Effector memory CD8-positive, alpha-beta T cell (primary cell): Measurements from ENCODE around the gene IGF2.

Source experiments
- ATAC-seq: fragments of 150-1000 bp; cut with Tn5 transposase; replicated peaks from 2 replicates; pipeline ENCODE4 v1.10.0; 2021; ENCODE audit warnings: mild to moderate bottlenecking, moderate library complexity
- DNase-seq, 3 experiments: peaks; one replicate each; pipeline ENCODE4 v3.0.0; 2021
- H3K27ac Mint-ChIP-seq, 2 donors: one replicate each; pipeline ENCODE4 v1.8.0; 2022; ENCODE audit warnings: mild to moderate bottlenecking in 2 of 2, mixed read lengths in 2 of 2, moderate library complexity in 2 of 2
- H3K27me3 Mint-ChIP-seq, 2 donors: one replicate each; pipeline ENCODE4 v1.8.0; 2022; ENCODE audit warnings: mixed read lengths in 2 of 2
- H3K36me3 Mint-ChIP-seq: one replicate; pipeline ENCODE4 v1.8.0; 2022; ENCODE audit warnings: mild to moderate bottlenecking, moderate library complexity, mixed read lengths; ENCODE audit not compliant: insufficient read depth
- H3K4me1 Mint-ChIP-seq, 2 donors: one replicate each; pipeline ENCODE4 v1.8.0; 2022; ENCODE audit warnings: low read depth in 2 of 2, mixed read lengths in 2 of 2
- H3K4me3 Mint-ChIP-seq, 2 donors: one replicate each; pipeline ENCODE4 v1.8.0; 2022; ENCODE audit warnings: mild to moderate bottlenecking in 2 of 2, mixed read lengths in 2 of 2, moderate library complexity in 2 of 2
- H3K9me3 Mint-ChIP-seq, 2 donors: one replicate each; pipeline ENCODE4 v1.8.0; 2022; ENCODE audit warnings: mixed read lengths in 2 of 2

Gene IGF2

DNA sequence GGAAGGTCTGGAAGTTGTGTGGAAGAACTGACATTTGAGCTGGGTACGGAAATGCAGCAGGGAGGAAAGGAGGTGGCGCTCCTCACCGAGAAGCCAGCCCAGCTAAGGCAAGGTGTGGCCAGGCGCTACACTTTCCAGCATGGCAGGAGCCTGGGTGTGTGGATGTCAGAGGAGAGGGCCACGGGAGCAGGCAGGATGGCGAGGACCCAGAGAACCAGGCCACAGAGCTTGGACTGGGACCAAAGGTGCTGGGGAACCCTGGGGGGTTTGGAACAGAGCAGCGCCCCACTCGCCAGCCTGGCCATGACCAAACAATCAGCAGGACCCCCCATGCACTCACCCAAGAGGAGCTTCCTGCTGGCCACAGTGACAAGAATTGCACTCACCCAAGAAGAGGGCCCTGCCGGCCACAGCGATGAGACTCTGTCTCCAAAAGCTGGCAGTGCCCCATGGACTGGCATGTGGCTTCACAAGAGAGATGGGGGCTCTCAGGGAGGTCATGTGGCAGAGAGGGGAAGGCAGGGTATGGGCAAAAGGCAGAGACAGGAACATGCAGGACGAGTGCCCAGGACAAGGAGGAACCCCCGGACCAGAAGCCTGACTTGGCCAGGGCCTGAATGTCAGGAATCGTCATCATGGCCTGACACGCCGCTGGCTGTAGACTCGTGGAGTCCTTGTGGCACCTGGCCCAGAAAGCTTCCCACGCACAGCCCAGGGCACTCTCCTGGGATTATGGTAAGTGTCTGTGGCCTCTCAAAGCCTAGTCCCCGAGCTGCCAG is 45.4 kb downstream of the IGF2 start:
- H3K27me3 Mint-ChIP-seq = peaks cover 30 to 61% of the 10 kb centered on the region in 2 donors
- no peak overlapping the region for H3K27ac Mint-ChIP-seq
- DNase-seq (no peak), ATAC-seq (no peak)
- peaks cover 3% of the 10 kb centered on the region for H3K36me3 Mint-ChIP-seq
- H3K9me3 Mint-ChIP-seq = peaks cover 0 to 2% of the 10 kb centered on the region in 2 donors
- H3K4me3 Mint-ChIP-seq = no peak overlapping the region
- peaks cover 5 to 9% of the 10 kb centered on the region in 2 donors for H3K4me1 Mint-ChIP-seq

DNA sequence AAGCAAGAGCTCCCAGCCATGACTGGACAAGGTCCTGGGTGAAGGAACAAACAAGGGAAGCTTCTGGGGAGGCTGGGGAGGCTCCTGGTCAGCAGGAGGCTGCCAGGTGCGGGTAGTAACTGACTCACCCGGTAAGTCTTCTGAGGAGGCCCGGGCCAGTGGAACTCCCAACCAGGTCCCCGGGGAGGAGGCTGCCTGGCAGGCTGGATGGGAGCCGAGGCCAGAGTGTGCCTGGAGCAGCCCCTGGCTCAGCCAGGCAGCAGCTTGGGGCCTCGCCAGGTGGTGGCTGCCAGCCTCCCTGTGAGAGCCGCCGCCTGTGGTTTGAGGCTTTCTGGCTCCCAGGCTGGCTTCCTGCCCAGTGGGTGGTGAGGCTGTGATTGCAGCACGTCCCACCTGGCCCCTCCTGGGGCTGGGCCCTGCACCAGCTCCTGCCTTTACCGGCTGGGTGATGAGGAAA is 46.2 kb downstream of the IGF2 start:
- DNase-seq (peak; percentile 40 to 63 (median 57)), ATAC-seq (peak; percentile 92)
- Mint-ChIP-seq H3K9me3 (peaks cover 0 to 2% of the 10 kb centered on the region in 2 donors), H3K27me3 (peaks cover 36 to 59% of the 10 kb centered on the region in 2 donors), H3K27ac (no peak overlapping the region), H3K4me3 (no peak overlapping the region), H3K36me3 (peaks cover 3% of the 10 kb centered on the region), H3K4me1 (peaks cover 5 to 9% of the 10 kb centered on the region in 2 donors)

DNA sequence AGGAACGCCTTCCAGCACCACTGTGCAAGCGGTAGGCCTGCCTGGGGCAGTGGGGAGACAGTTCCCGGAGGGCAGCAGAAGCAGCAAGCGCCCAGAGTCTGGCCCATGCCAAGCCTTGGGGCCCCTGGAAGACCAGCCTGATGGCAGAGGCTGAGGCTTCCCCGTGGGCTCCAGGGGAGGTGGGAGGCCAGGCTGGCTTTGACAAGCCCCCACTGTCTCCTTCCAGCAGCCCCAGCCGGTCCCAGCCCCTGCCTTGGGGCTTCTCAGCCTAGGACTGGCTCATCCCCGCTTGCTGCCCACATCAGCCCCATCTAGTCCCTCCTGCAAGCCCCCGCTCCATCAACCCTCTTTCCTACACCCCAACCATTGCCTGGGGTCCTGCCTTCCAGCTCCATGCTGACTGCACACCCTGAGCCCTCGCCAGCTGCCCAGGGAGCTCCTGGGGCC is 46.7 kb downstream of the IGF2 start:
- Mint-ChIP-seq H3K27me3 (peaks cover 36 to 59% of the 10 kb centered on the region in 2 donors), H3K9me3 (peaks cover 0 to 2% of the 10 kb centered on the region in 2 donors), H3K36me3 (peaks cover 3% of the 10 kb centered on the region), H3K4me1 (peaks cover 5 to 9% of the 10 kb centered on the region in 2 donors), H3K4me3 (no peak overlapping the region), H3K27ac (no peak overlapping the region)
- DNase-seq (no peak), ATAC-seq (no peak)

DNA sequence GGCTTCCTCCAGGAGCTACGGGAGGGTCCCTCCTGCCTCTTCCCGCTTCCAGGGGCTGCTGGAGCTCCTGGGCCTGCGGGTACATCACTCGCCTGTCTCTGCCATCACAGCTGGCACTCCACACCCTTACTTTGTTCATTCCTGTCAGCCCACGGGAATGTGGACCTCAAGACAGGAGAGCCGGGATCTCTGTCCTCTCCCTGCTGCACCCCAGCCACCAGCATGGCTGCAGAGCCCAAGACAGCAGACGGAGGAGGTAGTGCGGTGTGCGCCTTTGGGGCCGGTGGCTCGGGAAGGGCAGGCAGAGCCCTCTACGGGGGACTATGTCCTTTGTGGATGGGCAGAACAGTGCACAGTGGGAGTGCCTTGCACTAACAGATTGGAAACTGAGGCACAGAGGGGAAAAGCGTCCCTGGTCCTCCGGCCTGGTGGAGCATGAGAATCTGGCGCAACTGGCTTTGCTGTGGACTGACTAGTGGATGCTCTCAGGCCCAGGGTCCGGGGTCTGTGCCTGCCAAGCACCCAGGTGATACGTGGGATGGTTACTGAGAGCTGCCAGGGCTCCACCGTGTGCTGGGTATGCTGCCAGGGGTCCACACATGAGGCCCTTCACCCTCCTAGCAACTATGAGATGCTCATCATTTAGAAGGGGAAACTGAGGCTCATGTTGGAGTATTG is 47.3 kb downstream of the IGF2 start:
- Mint-ChIP-seq H3K27ac (no peak overlapping the region), H3K9me3 (peaks cover 0 to 2% of the 10 kb centered on the region in 2 donors), H3K4me1 (peaks cover 5 to 9% of the 10 kb centered on the region in 2 donors), H3K36me3 (peaks cover 3% of the 10 kb centered on the region), H3K27me3 (peaks cover 36 to 59% of the 10 kb centered on the region in 2 donors), H3K4me3 (no peak overlapping the region)
- DNase-seq (no peak), ATAC-seq (no peak)

DNA sequence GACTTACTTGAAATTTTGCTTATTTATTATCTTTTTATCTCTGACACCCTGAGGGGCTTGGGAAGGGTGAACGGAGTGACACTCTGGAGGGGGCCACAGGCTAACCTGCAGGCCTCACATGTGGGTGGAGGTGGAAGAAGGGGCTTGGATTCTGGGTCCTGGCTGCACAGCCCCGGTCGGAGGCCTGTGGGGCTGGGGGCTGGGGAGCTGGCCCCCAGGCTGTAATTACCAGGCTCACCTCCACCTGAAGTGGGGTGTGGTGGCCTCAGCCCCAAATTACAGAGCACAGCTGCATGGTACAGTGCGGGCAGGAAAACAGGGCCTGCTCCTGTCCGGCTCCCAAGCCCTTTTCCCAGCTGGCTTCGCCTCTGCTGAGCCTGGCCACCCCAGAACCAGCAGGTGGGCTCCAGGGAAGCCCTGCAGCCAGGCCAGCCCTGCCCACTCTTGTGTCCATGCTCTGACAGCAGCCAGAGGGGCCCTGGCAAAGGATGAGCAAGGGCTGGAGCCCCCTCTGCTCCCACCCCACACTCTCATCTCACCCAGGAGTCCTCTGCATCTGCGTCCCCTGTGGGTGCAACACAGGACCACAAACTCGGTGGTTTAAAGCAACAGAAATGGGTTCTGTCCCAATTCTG is 48.0 kb downstream of the IGF2 start:
- ATAC-seq = no peak
- Mint-ChIP-seq H3K4me1 (peaks cover 5 to 9% of the 10 kb centered on the region in 2 donors), H3K27me3 (peaks cover 36 to 61% of the 10 kb centered on the region in 2 donors), H3K36me3 (peaks cover 3% of the 10 kb centered on the region), H3K4me3 (no peak overlapping the region), H3K9me3 (peaks cover 0 to 2% of the 10 kb centered on the region in 2 donors), H3K27ac (no peak overlapping the region)
- DNase-seq = no peak

DNA sequence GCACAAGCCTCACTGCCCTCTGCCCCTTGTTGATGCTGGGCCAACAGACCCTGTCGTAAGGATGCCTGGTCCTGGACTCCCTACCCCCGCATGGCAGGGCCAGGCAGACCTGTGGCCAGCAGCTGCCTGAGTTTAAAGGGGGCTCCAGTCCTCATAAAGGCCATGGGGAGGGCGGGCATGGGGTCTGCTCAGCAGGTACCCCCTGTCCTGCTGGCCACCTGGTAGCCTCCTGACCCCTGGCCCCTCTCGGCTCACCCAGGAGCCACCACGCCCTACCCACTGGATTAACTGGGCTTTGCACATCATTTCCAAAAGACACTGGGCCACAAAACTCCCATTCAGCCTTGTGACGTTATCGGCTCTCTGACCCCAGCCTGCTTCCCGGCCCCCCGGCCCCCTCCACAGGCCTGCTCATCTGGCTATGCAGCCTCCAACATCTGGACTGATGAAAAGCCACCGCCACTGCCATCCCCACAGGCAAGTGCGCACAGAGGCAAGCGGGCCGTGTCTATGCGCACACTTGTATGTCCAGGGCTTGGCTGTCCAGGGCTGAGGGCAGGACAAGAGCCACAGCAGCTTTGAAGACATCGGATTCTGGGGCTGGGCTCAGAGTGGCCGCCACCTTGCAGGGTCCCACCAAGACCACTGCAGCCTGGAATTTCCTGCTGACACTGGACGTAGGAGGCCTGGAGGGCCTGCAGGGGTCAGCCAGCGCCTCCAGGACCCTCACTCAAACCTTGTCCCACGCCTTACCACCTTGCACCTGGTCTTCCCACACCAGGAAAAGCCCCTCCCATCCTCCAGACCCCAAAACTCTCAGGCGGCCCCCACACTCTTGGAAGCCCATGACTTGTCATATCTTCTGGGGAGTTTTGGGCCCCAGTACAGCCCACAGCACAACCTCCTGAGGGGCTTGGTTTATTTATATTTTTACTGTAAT is 48.7 kb downstream of the IGF2 start:
- Mint-ChIP-seq H3K27me3 (peaks cover 44 to 63% of the 10 kb centered on the region in 2 donors), H3K4me1 (peaks cover 5 to 9% of the 10 kb centered on the region in 2 donors), H3K4me3 (no peak overlapping the region), H3K36me3 (peaks cover 3% of the 10 kb centered on the region), H3K9me3 (peaks cover 0 to 2% of the 10 kb centered on the region in 2 donors), H3K27ac (no peak overlapping the region)
- DNase-seq = no peak
- ATAC-seq = no peak

GRCh38 chr11:2089536-2090165 is 49.5 kb downstream of the IGF2 start:
- H3K9me3 Mint-ChIP-seq = peaks cover 0 to 2% of the 10 kb centered on the region in 2 donors
- H3K36me3 Mint-ChIP-seq = peaks cover 3% of the 10 kb centered on the region
- peaks cover 52 to 67% of the 10 kb centered on the region in 2 donors for H3K27me3 Mint-ChIP-seq
- H3K27ac Mint-ChIP-seq = no peak overlapping the region
- H3K4me1 Mint-ChIP-seq = peaks cover 5 to 9% of the 10 kb centered on the region in 2 donors
- H3K4me3 Mint-ChIP-seq = no peak overlapping the region
- DNase-seq (no peak), ATAC-seq (peak; percentile 63)

DNA sequence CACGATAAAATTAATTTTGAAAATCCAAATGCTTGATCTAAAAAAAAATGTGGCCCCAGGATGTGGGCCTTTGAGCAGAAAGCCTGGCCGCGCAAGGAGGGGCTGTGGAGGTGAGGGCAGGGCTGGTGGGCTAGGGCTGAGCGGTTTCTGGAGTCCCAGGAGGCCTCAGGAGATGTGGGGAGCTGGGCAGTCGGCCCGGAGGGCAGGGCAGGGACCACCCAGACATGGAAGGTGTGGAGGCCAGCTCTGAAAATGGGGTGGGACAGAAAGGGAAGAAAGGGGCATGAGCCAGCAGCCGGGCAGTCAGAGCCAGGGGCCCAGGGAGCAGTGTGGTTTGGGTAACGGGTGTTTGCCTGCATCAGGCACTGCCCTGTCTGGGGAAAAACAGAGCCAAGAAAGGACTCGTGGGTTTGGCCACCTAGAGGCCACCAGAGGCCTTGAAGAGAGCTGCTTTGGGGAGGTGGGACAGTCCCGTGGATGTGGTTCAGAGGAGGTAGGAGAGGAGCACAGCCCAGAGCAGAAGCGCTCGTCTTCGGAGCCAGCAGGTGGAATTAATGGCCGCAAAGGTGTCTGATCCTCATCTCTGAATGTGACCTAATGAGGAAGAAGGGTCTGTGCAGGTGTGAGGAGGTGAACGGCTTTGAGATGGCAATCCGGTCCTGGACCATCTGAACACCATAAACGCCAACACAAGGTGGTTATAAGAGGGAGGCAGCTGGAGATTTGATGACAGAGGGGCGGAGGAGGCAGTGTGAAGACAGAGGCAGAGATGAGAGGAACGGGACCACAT is 50.2 kb downstream of the IGF2 start:
- DNase-seq (no peak), ATAC-seq (no peak)
- no peaks in the 10 kb centered on the region for H3K36me3 Mint-ChIP-seq
- peaks cover 57 to 68% of the 10 kb centered on the region in 2 donors for H3K27me3 Mint-ChIP-seq
- H3K4me3 Mint-ChIP-seq = no peak overlapping the region
- H3K4me1 Mint-ChIP-seq = peaks cover 5 to 9% of the 10 kb centered on the region in 2 donors
- peaks cover 0 to 4% of the 10 kb centered on the region in 2 donors for H3K9me3 Mint-ChIP-seq
- no peak overlapping the region for H3K27ac Mint-ChIP-seq

DNA sequence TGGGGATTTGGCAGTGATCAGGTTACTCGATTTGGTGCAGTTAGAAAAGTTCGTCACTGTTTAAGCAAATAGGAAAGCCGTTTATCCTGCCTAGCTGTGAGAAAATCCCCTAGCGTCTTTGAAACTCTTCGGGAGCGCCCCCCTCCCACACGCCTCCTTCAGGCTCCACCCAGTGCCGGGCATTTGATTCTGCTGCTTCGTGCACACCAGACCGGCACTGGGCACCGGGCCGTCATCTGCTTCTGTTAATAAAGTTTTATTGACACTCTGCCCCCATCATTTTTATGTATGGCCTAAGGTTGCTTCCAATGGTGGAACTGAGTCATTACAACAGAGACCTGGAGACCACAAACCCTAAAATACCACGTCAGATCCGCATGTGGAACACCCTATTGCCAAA is 50.9 kb downstream of the IGF2 start:
- DNase-seq = no peak
- Mint-ChIP-seq H3K27ac (no peak overlapping the region), H3K4me1 (peaks cover 2 to 8% of the 10 kb centered on the region in 2 donors), H3K36me3 (no peaks in the 10 kb centered on the region), H3K4me3 (no peak overlapping the region), H3K27me3 (peaks cover 55 to 66% of the 10 kb centered on the region in 2 donors), H3K9me3 (peaks cover 0 to 4% of the 10 kb centered on the region in 2 donors)
- no peak for ATAC-seq

DNA sequence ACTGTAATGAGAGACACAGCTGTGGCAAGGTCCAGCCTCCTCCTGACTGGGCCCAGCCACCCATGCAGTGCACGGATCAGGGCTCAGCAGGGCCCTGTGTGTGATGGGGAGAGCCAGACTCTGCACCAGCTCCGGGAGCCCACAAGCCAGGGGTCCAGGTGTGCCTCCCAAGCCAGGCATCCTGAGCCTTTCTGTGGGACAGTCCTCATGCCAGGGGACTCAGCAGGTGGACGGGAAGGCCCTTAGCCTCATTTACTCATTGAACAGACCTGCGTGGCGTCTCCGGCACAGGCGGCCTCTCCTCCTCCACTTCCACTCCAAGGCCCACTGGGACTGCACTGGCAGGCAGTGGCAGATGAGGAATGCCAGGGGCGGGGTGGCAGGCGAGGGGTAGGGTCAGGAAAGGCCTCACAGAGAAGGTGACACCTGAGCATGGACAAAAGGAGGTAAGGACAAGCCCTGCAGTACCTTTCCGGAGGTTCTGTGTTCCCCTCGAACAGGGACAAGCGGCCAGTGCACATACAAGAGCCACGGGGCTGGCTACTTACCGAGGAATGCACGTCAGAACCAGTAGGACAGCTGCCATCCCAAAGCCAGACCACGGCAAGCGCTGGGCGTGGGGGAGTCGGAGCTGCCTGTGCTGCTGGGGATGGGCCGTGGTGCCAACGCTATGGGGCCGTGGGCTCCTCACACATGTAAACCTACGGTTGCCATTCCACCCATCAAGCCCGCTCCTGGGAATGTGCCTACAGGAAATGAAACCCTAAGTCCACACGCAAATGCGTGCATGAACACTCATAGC is 52.7 kb downstream of the IGF2 start:
- peaks cover 41 to 48% of the 10 kb centered on the region in 2 donors for H3K27me3 Mint-ChIP-seq
- no peak overlapping the region for H3K4me3 Mint-ChIP-seq
- H3K36me3 Mint-ChIP-seq = no peaks in the 10 kb centered on the region
- peaks cover 0 to 4% of the 10 kb centered on the region in 2 donors for H3K9me3 Mint-ChIP-seq
- DNase-seq (no peak), ATAC-seq (no peak)
- no peaks in the 10 kb centered on the region for H3K4me1 Mint-ChIP-seq
- no peak overlapping the region for H3K27ac Mint-ChIP-seq
